Ramos (cell line): ENCODE measurements around the gene ACTR6.
"Not testable (repeated sequence)": the region's sequence is repeated elsewhere in the genome, so short reads cannot be mapped to it uniquely, and the experiment has no call there.

Experiments
- in situ Hi-C: fragments of 300-500 bp; cut with MboI; formaldehyde crosslinking; loops from one replicate; pipeline ENCODE4 v1.14.3; 2022; ENCODE audit warnings: low sequenced_read_pairs; ENCODE audit not compliant: unreplicated experiment

ACTR6 gene

DNA sequence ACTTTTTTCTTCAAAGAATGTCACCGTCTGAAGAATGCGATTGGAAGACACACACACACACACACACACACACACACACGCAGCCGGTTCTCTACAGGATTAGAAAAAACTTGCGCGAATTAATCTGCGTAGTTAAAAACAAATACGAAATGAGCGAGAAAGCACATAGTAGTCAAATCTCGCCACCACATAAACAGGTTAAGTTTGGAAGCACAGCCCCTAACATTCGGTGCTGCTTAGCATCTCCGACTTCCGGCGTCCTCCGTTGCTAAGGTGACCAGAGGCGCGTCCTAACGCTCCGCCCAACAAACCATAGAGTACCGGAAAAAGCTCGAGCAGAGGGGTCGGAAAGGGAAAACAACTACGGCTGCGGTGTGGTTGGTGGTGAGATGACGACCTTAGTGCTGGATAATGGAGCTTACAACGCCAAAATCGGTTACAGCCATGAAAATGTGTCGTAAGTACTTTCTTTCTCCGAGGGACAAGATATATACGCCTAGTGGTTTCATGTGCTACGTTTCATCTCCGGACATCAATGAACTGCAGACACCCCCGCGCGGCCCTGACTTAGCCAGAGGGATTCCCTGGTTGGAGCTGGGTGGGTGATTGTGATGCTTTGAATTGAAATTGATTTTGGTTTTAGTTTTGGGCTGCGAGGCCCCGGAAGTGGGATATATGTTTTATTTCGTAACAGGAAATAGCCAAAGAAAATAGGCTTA is at the start of gene ACTR6:
ACTR6 (plus strand) TSS at position 353 of the 719 bp plus-strand sequence; CDS start at position 390, 37 bp downstream.
- in situ Hi-C loops: no loop called here

DNA sequence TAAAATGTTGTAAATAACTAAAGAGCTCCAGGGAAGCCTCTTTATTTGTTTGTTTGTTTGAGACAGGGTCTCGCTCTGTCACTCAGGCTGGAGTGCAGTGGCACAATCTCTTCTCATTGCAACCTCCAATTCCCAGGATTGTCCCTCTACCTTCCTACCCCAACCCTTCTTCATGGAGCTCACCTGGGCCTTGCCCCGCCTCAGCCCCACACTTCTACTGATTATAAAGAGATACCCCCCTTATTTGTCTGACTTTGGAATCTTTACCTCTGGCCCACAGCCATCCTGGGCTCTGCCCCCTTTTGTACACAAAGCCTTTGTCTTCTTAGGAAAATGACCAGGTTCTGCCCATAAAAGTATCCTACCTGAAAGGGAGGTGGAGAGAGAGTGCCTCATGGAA is 48.8 kb upstream of the ACTR6 start:
- in situ Hi-C loops: no loop called here

GRCh38 chr12:100153131-100153530 is 47.5 kb upstream of the ACTR6 start:
- in situ Hi-C loops: no loop called here

- in situ Hi-C loops: no loop called here
Measured at GRCh38 chr12:100154474-100155247, 46.0 kb upstream of the ACTR6 start.

GRCh38 chr12:100156731-100157426 is 43.7 kb upstream of the ACTR6 start:
- in situ Hi-C loops: no loop called here

DNA sequence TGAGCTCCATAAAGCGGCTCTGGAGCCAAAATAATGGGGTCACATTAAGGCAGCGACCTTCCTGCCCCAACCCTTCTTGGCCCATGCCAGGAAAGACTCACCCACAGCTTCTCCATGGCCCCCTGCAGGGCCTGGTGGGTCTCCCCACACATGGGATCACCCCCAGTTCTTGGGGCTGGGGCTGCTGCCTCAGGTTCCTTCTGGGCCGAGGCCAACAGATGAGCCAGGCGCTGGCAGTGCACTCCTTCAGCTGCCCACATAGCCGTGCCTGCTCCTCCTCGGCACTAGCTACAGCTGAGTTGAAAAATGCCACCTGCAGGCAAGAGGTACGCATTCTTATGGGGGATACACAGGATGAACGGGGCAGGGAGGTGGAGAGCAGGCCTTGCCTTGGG is 43.2 kb upstream of the ACTR6 start:
- in situ Hi-C loops: no loop called here

DNA sequence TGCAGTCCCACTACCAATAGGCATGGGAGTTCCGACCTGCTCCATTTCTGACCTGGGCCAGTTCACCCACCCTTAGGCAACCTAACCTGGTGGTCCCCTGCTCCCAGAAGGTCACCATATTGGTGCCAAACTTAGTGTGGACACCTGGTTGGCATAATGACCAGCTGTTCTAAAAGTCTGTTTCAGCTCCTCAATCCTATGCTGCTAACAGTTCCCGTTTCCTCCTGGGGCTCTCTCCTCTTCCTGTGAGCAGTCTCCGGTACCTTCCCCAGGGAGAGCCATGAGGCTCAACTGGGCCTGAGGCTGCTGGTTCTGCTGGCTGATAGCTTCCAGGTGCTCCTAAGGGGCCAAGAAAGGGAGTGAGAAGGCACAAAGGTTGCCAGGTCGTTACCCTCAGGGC is 42.1 kb upstream of the ACTR6 start:
- in situ Hi-C loops: no loop called here

GRCh38 chr12:100159391-100160104 is 41.1 kb upstream of the ACTR6 start:
- in situ Hi-C loops: no loop called here

- in situ Hi-C loops: no loop called here
Measured at GRCh38 chr12:100163416-100164152, 37.0 kb upstream of the ACTR6 start.

DNA sequence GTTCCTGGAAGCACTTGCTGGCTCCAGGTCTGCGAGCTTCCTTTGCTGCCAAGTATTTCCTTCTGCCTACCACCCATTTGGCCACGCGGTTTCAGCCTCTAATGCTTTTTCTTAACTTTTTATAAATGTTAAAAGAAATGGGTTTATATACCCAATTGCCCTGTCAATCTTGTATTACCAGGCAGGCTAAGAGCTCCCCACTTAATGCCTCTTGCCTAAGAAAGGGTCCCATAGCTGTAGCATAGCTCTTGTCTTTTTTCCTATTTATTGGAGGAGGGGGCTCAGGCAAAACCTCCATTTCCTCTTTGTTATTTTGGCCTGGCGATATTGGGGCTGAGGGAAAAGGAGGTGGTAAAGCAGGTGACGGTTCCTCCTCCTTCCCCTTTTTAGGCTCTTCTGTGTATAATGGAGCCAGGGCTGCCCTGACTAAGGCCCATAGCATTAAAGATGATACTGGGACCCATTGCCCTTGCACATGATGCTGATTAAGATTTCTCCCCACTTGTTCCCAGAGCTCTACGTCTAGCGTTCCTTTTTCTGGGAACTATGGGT is 36.4 kb upstream of the ACTR6 start:
- in situ Hi-C loops: no loop called here

DNA sequence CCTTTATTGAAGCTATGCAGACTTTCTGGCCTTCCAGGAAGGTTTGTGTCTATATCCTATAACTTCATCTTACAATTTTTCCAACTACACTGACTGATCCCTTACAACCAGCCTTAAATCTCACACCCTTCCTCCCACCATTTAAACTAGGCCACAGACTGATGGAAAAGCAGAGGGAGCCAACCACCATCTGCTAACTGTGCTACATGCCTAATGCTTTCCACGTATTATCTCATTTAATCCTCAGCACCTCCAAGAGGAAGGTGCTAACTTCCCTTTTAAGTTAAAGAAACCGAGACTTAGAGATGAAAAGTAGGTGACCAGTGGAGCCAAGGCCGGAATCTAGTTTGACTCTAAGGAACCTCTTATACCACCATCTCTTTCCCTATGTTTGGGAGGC is 35.3 kb upstream of the ACTR6 start:
- in situ Hi-C loops: no loop called here

- in situ Hi-C loops: no loop called here
Measured at GRCh38 chr12:100166232-100166631, 34.4 kb upstream of the ACTR6 start.

DNA sequence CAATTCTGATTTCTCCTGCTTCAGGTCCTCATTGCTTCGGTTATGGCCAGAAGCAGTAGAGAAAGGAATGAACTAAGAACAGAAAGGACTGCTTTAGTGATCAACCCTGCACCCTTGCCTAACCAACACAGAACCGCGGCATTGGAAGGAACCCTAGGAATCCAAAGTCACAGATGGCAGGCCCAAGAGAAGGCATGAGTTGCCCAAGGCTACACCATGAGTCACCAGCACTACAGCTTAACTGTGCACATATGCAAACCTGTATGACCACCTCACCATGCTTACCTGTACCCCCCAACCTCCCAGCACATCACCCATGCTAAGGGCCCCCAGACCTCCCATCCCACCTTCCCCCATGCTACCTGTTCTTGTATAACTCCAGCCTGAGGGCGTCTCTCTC is 32.1 kb upstream of the ACTR6 start:
- in situ Hi-C loops: no loop called here

- in situ Hi-C loops: no loop called here
Measured at GRCh38 chr12:100169345-100169744, 31.3 kb upstream of the ACTR6 start.

GRCh38 chr12:100170313-100170858 is 30.2 kb upstream of the ACTR6 start:
- in situ Hi-C loops: no loop called here

GRCh38 chr12:100171248-100171647 is 29.4 kb upstream of the ACTR6 start:
- in situ Hi-C loops: no loop called here

- in situ Hi-C loops: no loop called here
Measured at GRCh38 chr12:100173111-100173510, 27.5 kb upstream of the ACTR6 start.

DNA sequence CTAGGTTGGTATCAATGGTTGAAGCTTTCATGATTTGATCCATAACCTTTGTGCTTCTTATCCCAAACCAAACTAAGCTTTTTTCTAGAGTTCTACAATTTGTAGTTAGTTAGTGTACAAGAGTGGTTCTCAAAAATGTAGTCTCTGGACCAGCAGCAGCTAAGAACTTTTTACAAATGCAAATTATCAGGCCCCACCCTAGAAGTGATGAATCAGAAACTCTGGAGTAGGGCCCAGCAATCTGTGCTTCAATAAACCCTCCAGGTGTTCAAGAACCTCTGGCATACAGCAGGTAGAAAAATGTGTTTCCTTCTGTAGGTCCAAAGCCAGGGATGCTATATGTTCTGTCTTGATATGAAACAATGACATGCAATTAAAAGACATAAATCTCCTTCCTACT is 26.1 kb upstream of the ACTR6 start:
- in situ Hi-C loops: no loop called here

DNA sequence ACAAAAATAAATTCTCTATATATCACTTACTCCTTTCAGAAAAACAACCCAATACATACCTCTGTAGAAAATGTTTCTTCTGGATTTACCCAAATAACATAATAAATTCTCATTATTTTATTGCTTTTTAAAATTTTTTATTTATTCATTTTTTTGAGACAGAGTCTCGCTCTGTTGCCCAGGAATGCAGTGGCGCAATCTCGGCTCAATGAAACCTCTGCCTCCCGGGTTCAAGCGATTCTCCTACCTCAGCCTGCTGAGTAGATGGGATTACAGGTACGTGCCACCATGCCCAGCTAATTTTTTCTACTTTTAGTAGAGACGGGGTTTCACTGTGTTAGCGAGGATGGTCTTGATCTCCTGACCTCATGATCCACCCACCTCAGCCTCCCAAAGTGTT is 24.1 kb upstream of the ACTR6 start:
- in situ Hi-C loops: not testable (repeated sequence)
